ENCODE results near the gene PTPN11.
"Not testable (repeated sequence)": the region's sequence is repeated elsewhere in the genome, so short reads cannot be mapped to it uniquely, and the experiment has no call there.

PTPN11 gene

DNA sequence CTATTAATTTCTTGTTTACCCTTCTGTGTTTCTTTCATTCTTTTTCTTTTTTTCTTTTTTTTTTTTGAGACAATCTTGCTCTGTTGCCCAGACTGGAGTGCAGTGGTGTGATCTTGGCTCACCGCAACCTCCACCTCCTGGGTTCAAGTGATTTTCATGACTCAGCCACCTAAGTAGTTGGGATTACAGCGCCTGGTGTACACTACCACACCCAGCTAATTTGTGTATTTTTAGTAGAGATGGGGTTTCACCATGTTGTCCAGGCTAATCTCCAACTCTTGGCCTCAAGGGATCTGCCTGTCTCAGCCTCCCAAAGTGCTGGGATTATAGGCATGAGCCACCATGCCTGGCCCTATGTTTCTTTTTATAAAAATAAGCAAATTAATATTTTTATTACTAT is 29.4 kb downstream of the PTPN11 start:
- not testable (repeated sequence) for DNase-seq (ENCODE audit: low read depth)

DNA sequence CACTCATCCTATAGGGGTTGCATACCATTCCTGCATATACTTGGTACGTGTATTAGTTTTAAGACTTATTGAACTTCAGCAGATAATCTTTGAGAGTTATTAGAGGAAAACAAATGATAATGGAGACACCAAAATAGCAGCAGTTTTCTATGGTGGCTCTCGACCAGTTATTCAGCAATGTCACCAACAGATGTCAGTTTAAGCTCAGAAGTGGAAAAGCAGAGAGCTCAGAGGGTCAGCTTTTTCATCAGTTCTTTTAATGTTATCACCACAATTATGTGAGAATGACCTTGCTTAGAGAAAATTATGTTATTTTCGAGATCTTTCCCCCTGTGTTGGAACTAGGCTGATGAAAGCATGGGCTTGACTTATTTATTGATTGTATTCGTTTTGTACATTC is 32.0 kb downstream of the PTPN11 start:
- no peak for DNase-seq (ENCODE audit: low read depth)

DNA sequence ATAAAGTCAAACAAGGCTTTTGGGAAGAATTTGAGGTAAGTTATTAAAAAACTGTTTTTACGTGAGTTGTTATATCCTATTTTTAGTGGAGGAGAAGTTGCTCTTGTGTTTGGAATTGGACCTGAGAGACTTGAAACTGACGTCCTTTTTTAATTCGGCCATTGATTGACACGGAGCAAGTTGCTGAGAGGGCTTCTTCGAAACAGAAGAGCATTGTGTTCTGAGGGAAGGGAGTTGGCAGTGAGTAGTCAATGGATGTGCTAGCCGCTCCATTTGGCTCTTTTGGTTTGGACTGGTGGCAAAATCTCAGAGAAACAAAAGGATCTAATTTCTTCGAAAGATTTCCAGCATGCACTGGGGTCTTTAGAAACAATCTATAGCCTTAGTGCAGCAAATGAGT is 37.3 kb downstream of the PTPN11 start:
- DNase-seq (ENCODE audit: low read depth) = no peak

DNA sequence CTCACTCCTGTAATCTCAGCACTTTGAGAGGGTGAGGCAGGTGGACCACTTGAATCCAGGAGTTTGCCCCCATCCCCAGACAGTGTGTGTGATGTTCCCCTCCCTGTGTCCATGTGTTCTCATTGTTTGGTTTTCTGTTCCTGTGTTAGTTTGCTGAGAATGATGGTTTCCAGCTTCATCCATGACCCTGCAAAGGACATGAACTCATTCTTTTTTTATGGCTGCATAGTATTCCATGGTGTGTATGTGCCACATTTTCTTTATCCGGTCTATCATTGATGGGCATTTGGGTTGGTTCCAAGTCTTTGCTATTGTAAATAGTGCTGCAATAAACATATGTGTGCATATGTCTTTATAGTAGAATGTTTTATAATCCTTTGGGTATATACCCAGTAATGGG is 38.4 kb downstream of the PTPN11 start:
- not testable (repeated sequence) for DNase-seq (ENCODE audit: low read depth)

DNA sequence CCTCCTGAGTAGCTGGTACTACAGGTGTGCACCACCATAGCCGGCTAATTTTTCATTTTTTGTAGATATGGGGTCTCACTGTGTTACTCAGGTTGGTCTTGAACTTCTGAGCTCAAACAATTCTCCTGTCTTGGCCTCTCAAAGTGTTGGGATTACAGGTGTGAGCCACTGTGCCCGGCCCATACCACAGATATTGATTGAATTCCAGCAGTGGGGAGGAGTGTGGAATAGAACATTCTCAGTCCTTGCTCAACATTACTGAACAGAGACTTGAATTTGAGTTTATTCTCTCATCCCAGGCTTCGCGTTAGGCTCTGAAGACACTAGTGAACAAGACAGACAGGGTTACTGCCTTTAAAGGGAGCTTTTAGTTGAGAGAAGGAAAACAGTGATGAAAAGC is 39.6 kb downstream of the PTPN11 start:
- DNase-seq (ENCODE audit: low read depth) = no peak

DNA sequence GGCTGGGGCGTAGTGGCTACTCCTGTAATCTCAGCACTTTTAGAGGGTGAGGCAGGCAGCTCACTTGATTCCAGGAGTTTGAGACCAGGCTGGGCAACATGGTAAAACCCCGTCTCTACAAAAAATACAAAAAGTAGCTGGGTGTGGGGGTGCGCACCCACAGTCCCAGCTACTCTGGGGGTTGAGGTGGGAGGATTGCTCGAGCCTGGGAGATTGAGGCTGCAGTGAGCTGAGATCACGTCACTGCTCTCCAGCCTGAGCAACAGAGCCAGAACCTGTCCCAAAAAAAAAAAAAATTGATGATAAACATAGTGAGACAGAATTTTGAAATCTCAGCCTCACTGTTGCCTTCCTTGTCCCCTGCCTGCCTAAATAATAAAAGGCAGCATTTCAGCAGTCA is 40.0 kb downstream of the PTPN11 start:
- no peak for DNase-seq (ENCODE audit: low read depth)

DNA sequence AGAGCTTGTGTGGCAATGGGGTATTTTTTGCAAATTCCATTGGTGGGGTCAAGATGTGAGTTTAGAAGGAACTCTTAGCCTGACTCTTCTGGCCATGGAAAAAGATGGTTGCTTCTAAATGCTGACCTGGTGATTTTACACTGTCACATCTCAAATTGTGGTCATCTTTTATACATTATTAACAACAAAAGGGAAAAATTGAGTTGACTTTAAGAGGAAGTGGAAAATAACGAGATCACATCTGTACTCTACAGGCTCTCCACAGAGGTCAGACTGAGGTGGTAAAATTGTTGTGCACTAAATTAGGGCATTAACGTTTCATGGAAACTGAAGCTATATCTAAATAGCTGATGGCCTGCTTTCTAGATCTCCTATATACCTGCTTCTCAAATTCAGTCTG is 44.7 kb downstream of the PTPN11 start:
- DNase-seq (ENCODE audit: low read depth) = no peak

DNA sequence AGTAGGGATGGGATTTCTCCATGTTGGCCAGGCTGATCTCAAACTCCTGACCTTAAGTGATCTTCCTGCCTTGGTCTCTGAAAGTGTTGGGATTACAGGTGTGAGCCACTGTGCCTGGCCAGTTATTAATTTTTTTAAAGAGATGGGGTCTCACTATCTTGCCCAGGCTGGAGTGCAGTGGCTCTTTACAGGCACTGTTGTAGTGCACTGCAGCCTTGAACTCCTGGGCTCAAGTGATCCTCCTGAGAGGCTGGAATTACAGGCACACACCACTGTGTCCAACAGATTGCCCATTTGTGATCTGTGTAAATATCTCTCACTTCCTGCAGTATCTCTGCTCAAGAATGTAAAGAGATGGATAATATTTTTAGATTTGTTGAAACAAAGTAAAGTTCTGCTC is 45.9 kb downstream of the PTPN11 start:
- DNase-seq (ENCODE audit: low read depth) = no peak

DNA sequence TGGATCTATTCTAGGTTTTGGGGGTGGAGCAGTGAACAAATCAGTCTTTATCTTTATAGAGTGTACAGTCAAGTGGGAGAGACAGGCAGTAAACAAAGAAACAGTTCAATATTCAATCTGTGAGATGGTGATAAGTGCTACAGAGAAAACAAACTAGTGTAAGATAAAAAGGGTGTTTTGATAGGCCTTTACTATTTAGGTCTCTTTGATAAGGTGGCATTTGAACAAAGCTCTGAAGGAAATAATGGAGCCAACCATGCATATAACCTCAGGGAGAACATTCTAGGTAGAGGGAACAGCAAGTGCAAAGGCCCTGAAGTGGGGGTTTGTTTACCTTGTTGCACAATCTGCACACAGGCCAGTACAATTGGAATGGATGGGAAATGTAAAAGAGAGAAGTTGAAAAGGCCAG is 47.3 kb downstream of the PTPN11 start:
- no peak for DNase-seq (ENCODE audit: low read depth)

DNA sequence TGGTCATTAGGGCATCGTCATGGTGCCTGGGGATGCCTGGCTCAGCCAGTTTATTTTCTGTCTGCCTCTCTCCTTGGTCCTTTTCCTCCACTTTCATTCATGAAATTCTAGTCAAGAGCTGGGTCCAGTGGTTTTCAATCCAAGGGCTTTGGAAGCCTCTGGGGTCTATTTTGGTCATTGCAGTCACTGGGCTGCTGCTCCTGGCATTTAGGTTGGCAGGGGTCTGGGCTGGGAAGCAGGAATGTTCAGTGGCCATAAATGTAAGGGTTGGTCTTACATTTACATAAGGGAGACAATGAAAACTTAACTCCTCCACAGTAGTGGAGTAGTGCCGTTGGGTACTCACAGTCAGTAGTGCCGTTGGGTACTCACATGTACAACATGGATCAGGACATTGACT is 48.1 kb downstream of the PTPN11 start:
- DNase-seq (ENCODE audit: low read depth) = no peak

DNA sequence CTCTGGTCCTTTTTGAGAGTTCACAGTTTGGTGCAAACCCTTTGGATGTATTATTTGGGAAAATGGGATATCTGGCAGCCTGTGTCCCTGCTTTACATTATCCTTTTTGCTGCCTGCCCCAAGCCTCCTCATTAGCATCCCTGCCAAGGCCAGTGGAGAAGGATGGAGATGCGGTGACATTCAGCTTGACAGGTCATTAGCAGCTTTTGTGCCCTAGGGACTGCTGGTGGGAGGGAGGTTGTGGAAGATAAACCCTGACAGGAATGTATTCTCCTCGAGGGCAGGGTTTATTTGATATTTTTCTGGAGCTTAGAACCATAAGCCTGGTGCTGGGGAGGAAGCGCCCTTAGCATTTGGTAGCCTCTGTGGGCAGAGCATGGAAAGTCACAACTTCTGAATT is 49.3 kb downstream of the PTPN11 start:
- no peak for DNase-seq (ENCODE audit: low read depth)

DNA sequence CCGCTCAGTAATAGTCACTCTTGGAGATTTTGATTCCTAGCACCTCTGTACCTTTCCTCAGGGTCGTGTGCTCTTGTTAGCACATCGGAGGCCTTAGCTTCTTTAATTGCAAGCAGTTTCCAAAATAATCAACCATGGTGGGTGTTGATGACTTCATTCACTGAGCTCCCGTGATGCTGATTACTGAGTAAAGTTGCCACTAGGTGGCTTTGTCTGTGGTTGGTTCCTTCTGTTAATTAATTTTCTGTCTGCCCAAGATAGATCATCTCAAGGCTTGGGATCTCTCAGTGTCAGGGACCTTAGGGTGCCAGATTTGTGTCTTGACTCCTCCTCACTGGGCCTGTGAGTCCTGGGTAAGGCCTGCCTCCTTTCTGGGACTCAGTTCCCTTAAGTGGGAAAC is 54.3 kb downstream of the PTPN11 start:
- no peak for DNase-seq (ENCODE audit: low read depth)

DNA sequence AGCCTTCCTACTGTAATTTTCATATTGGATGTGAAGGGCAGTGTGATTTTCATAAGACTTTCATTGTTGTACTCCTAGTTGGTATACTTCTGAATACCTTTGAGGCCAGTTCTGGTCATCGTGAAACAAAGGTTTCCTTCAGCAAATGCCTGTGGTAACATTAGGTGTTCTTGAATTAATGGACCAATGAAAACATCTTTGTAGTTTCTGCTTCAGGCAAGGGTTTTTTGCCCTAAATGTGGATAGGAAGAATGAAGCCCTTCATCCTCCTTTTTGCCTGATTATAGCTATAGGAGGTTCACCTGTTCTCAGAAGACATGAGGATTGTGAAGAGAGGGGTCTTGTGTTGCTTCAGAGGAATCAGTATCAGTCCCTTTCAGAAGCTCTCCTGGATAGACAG is 60.7 kb downstream of the PTPN11 start:
- DNase-seq (ENCODE audit: low read depth) = no peak

DNA sequence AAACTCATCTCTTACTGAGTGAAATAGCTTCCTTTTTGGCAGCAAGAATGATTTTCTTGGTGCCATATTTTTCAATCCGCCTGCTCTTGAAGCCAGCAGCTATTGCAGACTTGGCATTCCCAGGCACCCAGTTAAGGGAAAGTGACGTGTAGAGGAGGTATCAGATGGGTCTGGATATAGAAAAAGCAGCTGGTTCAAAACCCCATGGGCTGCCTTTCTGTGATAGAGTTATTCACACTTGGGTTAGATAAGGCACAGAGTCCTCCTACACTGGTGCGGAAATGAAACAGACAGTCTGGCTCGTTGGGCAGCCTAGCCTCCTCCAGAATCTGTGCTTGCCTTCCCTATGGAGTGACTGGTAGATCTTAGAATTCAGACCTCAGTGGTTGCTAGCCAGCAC is 62.2 kb downstream of the PTPN11 start:
- no peak for DNase-seq (ENCODE audit: low read depth)

DNA sequence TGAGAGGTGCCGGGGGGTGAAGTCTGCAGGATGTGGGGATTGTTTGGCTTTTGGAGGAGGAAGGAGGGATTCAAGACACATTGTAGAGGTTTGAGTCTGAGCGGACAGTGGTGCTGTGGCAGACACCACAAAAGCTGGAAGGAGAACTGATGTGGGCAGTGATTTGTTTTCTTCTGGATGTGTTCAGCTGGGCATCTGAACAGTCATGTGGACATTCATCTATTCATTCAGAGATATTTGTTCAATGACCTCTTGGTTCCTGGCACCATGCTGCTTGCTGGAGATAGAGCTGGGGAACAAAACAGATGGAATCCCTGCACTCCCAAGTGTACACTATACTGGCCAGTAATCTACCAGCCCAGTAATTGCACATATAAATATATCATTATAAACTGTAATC is 64.0 kb downstream of the PTPN11 start:
- DNase-seq (ENCODE audit: low read depth) = no peak

DNA sequence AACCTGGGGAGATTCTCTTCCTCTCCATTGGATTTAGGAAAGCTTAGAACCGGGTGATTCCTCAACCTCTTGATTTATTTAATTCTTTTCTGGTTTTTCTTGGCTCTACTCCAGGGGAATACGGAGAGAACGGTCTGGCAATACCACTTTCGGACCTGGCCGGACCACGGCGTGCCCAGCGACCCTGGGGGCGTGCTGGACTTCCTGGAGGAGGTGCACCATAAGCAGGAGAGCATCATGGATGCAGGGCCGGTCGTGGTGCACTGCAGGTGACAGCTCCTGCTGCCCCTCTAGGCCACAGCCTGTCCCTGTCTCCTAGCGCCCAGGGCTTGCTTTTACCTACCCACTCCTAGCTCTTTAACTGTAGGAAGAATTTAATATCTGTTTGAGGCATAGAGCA is 67.6 kb downstream of the PTPN11 start:
- DNase-seq (ENCODE audit: low read depth) = no peak

DNA sequence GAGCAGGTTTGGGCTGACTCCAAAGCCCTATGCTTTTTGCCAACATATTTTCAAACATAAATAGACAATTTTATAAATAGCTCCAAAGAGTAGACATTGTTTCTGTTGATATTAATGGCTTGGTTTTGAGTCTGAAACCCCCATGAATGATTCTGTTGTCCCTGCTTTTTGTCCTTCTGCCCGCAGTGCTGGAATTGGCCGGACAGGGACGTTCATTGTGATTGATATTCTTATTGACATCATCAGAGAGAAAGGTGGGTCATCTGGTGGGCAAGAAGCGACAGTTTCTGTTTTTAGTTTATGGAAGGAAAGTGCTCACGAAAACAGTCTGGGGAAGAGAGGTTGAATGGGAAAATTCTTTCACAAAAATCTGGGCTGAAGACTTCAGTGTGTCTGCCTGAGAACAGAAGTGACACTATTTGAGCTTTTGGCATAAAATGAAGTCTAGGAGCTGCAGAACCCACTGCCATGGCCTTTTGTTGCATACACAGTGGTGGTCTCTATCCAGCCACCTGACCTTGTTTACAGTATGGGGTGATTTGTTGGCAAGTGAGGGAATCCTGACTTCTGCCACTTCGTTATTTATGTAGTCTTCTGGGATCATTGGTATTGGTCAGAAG is 69.6 kb downstream of the PTPN11 start:
- DNase-seq (ENCODE audit: low read depth) = no peak

DNA sequence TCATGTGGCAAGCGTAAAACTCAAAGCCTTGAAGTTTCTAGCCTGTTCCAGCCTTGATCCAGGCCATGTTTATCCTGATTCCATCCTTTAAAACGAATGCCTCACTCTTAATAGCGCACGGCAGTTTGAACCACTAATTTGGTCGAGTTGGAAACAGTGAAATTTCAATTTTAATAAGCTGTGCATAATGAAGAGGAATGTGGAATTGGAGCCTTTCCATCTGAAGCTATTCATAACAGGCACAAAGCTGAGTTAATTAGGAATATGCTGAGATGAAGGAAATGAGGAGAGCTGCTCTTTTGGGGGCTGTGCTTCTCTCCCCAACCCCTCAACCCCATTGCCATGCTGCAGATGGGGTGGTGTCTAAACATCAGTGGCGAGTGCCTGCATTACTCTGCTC is 70.7 kb downstream of the PTPN11 start:
- no peak for DNase-seq (ENCODE audit: low read depth)

DNA sequence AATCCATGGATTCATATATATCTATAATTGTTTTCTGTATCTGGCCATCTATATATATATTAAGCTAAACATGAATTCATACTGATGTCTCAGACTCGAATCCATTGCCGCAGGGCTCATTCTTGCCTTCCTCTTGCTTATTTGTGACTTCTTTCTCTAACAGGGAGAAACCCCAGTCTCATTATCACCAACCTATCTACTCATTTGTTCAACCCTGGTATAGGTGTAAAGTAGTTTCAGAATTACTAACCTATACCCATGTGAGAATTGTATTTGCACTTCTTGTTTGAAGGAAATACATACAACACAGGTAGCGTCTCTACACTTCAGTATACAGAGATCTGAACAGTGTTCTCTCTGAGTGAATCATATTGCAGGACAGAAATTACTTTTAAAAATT is 77.7 kb downstream of the PTPN11 start:
- no peak for DNase-seq (ENCODE audit: low read depth)

DNA sequence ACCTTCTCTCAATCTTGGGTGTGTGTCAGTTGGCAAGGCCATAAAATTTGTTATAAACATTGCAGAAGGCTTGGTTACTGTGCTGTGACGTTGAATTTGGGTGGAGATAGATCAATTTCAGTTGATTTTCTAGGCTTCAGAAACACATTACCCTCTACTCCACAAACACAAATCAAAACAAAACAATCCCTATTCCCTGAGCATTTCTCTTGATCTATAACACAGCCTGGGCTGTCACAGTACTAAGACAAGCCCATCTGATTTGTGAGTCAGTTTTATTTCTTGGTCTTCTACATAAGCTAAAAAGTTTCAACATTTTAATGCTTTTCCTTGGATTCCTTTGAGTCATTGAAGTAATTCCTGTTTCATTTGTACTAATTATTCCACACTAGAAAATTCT is 79.8 kb downstream of the PTPN11 start:
- DNase-seq (ENCODE audit: low read depth) = no peak

DNA sequence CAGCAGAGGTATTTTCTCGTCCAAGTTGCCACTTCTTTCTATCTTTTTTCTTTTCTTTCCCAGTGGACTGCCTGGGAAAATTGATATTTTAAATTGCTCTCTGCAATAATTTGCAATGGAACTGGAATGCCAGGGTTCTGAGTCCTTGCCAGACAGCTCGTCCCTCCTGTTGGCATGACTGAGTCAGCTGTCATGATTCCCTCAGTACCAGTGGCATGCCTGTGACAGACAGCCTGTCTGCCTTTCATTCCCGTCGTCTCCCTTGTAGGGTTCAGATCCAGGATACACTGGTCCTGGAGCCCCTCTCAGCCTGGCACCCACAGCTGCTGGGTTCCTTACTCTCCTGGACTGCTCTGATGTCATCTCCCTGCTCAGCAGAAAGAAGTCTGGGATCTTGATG is 84.8 kb downstream of the PTPN11 start:
- no peak for DNase-seq (ENCODE audit: low read depth)

DNA sequence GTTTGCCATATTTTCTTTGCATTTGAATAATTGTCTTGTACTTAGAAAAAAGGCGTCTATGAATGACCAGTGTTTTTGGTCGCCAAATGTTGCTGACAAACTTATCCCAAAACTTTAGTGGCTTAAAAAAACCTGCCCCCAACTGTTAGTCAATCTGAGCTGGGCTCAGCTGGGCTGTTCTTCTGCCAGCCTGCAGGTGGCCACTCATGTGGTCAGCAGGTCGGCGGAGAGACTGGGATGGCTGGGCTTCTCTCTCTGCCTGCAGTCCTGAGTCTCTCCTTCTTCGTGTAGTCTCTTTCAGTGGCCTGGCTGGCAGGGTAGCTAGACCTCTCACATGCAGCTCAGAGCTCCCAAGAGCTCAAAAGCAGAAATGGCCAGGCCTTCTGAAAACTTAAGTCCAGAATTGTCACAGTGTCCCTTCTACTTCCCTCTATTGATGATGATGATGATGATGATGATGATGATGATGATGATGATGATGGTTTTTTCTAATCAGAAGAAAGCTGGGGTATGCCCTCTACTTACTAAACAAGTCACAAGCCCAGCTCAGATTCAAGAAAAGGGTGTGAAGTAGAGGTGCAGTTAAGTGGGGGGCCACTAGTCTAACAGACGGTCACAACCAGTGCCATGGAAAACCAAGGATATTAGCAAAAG is 87.9 kb downstream of the PTPN11 start:
- no peak for DNase-seq (ENCODE audit: low read depth)

DNA sequence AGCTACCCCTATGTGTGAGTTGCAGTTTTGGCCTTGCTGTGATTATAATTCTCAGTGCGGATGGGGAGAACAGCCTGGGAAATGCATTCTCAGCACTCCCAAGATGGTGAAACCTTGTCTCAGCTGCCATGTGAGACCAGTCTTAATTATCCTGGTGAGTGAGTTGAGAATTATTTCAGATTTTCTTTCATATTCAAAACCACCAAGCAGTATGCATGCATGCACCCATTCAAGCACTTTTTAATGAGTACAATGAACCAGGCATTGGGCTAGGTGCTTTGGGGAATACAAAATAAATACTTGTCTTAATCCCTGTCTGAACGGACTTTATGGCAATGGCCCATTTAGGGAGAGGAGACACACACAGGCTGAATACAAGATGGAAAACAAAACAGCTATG is 94.7 kb downstream of the PTPN11 start:
- no peak for DNase-seq (ENCODE audit: low read depth)

DNA sequence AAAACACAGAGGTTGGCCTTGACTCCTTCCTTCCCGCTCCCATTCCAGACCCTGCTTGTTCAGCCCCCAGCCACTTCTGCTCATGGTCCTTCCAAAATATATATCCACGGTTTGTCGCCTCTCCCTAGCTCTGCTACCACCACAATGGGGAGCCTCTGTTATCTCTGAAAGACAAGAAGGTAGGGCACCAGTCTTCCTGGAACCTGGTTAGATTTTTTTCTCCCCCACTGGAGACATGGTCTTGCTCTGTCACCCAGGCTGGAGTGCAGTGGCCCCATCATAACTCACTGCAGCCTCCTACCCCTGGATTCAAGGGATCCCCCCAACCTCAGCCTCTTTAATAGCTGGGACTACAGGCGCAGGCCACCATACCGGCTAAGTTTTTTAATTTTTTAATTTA is 95.7 kb downstream of the PTPN11 start:
- DNase-seq (ENCODE audit: low read depth) = no peak

Data from HS-27A (cell line).